ELR (cell line): ENCODE data around the gene TNFSF10.
A peak's percentile ranks its signal among the peaks of the same experiment; 100 is the strongest.
"Not testable (repeated sequence)": the region's sequence is repeated elsewhere in the genome, so short reads cannot be mapped to it uniquely, and the experiment has no call there.

ENCODE experiments used
- DNase-seq: peaks from one replicate; pipeline ENCODE4 v3.0.0-alpha.2; 2015; ENCODE audit warnings: low read depth

Gene TNFSF10

DNA sequence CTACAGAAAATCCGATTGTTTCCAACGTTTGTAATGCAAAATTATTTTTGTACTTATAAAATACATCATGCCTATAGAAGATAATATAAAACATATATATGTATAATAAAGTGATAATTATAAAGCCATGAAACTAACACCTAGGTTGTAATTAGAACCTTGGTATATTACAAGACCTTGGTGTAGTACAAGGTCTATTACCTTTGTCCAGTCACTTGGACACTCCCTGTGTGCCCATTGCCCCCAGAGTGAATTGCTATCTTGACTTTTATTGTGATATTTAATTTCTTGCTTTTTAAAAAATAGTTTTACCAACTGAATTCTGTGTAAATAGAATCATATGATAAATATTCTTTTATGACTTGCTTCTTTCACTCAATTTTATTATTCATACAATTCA, 20.7 kb upstream of the TNFSF10 start:
- DNase-seq: no peak

DNA sequence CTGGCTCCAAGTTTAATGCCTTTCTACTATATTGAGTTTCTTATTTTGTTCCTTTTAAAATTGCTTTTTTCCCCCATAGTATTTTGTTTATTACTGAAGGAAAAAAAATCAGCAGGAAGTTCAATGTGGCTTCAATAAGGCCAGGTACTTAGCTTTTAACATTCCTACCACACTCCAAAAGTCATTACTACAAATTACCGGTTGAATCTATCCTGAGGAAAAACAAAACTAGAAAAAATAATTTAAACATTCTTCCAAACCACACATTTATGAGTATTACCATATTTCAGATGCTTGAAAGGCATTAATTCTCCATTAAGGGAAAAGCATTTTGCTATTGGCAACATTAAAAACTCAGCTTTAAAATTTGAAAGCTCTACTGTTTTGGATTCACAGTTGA, 20.2 kb upstream of the TNFSF10 start:
- DNase-seq: no peak

DNA sequence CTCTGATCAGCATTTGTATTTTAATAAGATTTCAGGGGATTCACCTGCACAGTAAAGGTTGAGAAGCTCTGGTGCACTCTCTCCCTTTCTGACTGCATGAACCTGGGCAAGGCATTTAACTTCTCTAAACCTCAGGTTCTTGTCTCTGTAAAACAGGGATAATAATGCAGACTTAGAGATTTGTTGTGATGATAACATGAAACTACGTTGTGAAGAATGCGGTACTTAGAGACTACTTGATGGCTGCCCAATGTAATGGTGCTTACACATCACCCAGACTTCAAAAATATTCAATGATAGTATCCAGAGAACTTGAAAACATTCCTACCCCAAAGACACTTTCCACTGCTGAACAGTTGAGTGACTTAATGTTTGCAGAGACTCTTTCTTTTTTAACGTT, 19.8 kb upstream of the TNFSF10 start:
- DNase-seq: no peak

DNA sequence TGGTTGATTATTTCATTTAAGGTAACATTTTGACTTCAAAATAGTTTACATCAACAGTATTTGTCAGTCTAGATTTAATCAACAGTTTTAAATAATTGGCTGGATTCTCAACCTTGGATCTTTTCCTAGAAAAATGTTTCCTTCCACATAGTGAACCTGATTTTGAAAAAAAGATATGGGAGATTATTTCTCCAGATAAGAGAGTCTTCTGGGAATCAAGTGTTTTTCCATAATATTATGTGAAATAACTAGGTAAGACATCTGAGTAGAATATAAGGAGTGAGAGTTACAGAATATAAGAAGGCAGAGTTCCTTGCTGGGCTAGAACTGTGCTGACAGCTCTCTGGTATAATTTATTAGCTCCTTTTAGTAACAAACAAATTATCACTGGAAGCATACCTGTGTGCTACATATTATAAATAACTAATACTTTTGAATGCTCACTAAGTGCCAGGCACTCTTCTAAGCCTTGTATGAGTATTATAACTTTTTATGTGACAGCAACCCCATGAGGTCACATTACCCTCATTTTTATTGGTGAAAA, 18.8 kb upstream of the TNFSF10 start:
- DNase-seq: no peak

DNA sequence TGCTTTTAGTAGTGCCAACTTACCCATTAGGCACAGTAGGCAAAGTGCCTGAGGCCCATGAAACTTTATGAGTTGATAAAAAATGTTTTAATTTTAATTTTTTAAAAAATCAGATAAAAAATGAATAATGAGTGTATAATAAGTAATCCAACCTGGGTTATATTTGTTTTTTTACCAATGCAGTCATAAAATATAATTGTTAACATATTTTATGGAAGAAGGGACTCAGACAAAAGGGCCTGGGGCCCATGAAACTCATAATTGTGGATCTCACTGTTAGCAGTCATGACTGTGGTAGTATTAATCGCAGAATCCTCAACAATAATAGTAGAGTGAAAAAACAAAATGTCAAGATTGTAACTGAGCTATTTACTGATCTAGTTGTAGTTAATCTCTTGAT, 16.8 kb upstream of the TNFSF10 start:
- DNase-seq: no peak

DNA sequence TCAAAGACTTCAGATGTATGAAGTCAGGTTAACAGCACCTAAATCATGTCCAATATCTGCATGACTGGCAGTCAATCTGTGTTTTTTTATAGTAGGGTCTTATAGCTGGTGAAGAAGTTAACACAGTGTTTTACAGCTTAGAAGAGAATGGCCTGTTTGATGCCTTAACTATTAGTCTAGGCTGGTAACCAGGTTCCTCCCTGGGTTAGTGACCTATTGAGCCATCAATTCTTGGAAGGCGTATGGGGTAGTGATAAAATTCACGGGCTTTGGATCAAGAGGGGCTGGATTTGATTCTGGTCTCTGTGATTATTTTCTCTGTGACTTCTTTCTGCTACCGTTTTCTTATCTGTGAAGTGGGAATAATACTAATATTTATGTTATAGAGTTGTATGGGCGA, 16.0 kb upstream of the TNFSF10 start:
- no peak for DNase-seq

DNA sequence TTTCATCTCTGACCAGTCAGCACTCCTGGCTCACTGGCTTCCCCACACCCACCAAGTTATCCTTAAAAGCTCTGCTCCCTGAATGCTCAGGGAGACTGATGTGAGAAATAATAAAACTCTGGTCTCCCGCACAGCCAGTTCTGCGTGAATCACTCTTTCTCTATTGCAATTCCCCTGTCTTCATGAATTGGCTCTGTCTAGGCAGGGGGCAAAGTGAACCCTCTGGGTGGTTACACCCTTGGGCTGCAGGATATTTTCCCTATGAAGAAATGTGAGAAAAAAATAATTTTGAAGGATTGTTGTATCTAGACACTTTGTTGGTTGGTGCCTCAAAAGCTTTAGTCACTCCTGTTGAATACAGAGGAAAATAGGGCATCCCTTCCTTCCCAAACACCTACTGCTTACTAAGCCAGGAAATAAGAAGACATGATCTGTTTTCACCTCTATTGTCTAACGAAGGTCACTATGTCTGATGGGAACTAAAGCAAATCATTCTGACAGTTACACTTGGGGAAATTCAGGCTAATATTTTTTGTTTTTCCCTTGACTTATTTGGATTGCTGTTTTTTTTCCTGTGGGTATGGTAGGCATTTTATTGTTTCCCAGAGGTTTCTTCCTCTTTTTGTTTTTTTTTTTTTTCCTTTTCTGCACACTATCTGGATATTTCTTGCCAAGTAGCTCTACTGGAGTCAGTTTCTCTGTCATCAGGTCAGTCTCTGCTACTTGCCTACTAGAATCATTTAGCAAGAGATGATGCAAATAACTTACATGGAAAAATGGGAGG, 15.3 kb upstream of the TNFSF10 start:
- no peak for DNase-seq

DNA sequence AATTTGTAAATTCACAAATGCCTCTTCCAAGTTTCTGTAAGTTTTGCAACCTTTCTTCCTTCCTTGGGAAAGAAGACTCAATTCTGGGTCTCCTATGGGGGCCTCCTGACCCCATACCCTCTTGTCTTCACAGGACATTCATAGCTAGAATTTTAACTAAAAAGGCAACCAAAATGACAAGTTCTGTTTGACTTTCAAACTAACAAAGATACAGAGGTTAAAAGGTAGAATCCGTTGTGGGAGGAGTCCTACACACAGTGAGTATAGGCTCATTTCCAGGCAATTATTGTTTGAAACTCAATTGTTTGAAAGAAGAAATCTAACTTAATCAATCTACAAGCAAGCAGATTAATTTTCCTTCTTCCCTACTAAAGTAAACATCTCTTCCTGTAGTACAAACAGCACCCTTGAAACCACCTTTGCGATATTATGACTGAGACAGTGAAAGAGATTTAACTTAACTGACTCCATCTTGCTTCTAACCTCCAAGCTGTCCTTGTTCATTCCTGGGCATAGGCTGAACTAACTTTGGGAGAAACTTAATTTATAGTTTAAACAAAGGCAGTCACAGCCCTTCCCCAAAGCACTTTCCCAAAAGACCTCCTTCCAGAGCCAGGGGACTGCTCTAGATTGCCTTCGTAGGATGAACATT, 14.4 kb upstream of the TNFSF10 start:
- no peak for DNase-seq

DNA sequence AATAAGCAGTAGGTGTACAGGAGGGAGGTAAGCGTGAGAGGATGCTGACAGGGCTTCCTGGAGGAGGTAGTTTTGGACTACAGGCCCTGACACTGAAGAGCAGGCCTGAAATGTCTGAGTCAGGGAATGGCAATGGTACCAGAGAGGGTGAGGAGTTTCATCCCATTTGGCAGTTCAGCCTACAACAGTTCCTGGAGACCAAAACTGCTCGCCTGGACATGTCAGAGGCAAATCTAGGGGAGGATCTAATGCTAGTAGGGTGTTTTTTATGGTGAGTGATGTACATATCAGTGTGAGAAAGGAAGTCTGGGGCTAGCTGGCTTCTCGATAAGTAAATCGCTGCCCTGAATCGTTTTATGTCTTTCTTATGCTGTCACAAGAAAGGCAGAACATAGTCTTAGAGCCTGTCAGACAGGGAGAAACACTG, 13.8 kb upstream of the TNFSF10 start:
- no peak for DNase-seq

DNA sequence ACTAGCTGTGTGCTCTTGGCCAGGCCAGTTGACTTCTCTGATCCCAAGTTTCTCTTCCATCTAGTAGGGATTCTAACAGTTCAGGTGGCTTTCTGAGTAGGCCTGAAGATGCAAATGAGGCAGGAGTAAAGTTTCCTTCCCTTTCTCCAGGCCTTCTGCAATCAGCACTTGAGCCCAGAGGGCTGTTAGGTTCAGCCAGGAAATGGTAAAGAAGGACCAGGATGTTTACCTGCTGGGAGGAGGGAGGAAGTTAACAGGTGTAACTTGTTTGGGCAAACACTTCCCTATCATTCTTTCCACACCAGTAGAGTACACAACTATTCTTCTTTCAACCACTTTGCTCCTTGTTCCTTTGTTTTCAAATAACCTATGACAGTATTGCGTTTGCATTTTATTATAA, 13.3 kb upstream of the TNFSF10 start:
- DNase-seq: no peak

DNA sequence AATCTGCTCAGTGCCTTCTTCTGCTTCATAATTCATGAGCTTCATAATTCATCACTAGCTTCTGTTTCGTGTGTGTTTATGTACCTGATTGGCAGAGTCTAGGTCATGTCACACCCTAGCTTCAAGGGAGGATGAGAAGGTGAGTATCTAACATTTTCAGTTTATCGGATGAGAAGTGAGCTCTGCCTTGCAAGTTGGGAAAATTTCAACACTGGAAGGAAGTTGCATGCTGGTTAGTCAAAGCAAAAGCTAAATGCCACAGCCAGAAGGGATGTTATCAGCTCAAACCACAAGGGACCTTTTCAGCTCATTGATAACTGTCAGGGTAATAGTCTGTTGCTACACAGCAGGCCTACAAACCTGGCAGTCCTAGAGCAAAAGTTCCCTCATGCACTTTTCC, 7.3 kb upstream of the TNFSF10 start:
- no peak for DNase-seq

DNA sequence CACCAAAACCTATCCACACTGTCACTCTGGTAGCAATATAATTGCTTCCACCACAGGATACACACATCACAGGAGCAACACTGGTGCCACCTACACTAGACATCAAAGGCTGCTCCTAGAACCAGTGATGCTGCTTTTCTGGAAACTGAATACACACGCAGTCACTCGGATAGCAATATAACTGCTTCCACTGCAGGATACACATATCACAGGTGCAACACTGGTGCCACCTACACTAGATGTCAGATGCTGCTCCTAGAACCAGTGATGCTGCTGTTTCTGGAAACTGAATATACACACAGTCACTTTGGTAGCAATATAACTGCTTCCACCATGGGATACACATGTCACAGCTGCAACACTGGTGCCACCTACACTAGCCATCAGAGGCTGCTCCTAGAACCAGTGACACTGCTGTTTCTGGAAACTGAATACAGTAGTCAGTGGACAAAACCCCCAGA, 6.9 kb upstream of the TNFSF10 start:
- no peak for DNase-seq

DNA sequence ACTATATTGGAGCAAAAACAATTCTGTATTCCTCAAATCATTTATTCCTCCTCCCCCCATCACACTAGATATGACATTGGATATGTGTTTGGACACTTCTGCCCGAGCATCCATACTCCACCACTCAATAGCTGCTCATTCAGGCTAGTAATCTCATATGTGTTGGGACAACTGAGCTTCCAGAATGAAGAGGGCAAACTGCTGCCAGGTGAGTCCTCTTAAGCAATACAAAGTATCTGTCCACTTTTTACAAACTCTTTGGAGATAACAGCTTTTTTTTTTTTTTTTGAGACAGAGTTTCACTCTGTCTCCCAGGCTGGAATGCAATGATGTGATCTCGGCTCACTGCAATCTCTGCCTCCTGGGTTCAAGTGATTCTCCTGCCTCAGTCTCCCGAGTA, 5.4 kb upstream of the TNFSF10 start:
- DNase-seq: no peak

DNA sequence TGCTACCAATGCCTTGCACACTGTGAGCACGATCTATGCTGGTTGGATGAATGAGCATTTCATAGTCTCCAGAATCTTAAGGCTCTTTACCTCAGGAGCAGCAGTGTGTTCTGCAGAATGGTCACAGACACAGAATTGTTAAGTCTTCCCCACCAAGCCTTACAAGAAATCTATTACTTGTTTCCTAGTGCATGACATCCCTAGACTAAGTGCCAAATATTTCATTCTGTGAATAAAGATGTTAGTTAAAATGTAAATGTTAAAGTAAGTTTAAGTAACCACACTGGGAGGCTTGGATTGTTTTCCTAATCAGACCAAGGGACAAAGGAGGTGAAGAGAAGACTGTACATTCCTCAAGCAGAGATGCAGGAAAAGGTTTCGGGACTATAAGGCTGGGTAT, 4.1 kb upstream of the TNFSF10 start:
- DNase-seq: no peak

DNA sequence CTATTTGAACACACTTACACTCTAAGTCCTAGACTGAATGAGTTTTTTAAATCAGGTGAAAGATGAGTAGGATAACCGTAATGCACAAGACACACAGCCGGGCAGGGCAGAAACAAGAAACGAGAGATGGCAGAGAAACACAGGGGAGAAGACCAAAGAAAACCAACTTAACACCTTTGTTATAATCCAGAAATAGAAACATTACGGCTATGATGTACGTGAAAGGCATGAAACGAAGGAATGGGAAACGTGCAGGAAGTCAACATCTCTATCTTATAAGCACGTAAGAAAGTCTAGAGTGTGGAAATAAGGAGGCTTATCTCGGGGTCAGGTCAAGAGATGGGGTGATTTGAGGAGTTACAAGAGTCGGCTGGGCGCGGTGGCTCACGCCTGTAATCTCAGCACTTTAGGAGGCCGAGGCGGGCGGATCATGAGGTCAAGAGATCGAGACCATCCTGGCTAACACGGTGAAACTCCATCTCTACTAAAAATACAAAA, 1.9 kb upstream of the TNFSF10 start:
- DNase-seq: no peak

DNA sequence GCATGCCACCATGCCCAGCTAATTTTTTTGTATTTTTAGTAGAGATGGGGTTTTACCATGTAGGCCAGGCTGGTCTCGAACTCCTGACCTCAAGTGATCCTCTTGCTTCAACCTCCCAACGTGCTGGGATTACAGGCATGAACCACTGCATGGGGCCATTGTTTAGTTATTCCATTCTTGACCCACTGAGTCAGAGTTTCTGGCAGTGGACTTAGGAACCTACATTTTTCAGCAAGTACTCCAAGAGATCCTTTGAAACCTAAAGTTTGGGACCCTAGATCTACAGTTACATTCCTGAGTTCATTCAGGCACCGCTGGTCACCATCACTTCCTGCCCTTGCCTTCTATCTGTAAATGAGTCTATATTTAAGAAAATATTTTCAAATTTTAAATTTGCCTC, 1.4 kb upstream of the TNFSF10 start:
- peak; percentile 34 for DNase-seq

DNA sequence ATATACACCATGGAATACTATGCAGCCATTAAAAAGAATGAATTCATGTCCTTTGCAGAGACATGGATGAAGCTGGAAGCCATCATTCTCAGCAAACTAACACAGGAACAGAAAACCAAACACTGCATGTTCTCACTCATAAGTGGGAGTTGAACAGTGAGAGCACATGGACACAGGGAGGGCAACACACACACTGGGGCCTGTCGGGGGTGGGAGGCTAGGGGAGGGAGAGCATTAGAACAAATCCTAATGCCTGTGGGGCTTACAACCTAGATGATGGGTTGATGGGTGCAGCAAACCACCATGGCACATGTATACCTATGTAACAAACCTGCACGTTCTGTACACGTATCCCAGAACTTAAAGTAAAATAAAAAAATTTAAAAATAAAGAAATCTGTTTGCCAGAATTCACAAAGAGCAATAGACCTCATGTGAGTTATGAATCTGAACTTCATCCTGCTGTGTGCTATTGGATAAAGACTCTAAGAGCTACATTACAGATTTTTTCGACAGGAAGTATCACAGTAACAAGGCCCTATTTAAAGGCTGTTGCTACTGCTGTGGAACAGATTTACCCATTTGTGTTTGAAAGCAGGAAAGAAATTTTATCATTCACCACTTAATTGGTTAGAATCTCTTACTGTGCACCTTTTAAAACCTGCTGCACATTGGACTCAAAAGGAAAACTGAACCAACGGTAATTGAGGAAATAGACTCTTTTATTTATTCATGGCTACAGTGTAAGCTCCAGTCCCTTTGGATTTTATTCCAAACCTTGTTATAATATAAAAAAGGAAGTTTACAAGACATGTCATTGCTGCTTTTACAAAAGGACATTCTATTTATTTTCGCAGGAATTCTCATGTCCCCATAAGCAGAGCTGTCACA, 1.1 kb downstream of the TNFSF10 start:
- not testable (repeated sequence) for DNase-seq

DNA sequence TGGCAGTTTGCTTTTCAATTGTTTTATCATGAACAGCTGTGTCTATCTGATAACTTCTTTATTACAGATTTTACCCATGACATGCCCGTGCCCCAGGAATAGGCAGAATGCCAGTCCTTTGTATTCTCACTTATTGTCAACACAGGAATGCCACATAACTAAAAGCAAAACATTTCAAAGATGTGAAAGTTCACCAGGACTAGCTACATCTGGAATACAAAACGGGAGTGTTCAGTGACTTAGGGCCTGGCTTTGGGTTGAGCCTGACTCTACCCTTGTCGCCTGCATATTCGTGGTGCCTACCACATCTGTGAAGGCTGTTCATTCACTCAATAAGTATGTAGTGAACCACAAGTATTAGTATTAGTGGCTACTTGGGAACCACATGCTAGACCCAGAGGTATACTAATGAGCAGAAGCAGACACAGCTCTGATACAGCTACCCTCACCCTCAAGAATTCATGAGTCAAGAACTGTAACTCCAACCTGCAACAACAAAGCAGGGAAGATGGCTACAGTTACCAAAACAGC, 2.9 kb downstream of the TNFSF10 start:
- DNase-seq: peak; percentile 43

DNA sequence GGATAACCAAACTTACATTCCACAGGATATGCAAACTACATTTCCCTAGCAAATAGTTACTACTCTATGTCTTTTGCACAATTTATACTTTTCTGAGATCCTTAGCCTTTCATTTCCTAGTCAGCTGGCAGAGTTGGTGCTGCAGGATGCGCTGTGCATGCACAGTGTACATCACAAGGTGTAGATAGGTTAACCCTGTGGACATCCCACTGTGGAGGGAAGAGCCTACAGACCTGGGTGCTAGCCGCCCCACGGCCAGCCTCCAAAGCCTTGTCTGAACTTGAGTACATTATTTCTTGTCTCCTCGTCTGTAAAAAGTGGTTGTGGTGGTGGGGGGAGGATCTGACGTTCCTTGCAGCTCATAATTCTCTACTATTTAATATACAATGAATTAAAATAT, 3.5 kb downstream of the TNFSF10 start:
- no peak for DNase-seq

DNA sequence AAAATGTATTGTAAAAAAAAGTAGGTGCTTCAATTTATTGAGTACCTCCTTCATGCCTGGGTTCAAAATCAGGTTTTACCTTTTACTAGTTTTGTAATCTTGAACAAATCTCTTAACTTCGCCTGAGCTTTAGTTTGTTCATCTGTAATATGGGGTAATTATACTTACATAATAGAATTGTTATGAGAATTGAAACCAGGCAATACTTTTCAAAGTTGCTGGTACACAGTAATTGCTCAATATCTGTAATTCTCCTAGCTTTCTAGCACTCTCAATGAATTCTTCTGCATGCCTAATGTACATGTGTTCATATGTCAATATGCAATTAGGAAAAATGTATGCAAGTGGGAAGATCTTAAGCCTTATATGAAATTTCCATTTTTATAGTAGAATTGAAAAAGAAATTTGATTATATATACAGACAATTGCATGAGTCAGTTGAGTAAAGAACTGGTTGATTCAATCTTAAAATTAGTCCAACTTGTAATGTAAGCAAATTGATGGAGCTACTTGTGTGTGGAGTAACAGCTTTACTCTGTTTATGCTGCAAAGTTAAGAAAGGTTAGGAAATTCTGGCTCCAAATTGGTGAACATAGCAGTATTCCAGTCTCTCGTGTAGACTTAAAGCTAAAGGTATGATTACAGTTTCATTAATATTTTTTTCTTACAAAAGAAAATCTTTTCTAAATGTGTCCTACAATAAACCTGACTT, 4.1 kb downstream of the TNFSF10 start:
- DNase-seq: no peak

DNA sequence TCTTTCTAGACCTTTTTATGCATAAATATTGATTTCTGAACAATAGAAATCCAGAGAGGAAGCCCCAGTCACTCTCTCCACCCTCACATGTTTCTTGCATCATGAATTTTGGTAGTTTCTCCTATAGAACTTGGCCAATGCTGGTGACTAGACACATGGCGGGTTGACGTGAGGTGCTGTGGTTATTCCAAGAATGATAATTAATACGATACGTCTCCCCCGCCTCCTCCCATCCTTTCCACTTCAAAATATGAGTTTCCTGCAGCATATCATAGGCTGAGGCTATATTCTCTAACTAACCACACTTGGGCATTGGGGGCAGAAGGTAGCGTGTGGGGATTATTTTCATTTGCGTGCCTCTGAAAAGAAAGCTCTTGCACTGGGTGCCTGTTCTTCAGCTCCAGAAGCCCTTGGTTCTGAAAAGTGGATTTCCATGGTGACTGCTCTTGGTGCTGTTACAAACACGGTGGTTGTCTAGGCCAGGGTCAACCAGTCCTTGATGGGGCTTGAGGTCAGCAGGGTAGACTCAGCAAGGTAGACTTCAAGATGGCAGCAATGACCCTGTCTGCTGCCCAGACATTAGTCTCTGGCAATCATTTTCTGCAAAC, 5.3 kb downstream of the TNFSF10 start:
- DNase-seq: no peak
